Measurements from ENCODE around the gene STK4. TPM values are rescaled to one million over a fixed set of nuclear protein-coding genes. Genes with fewer than 3 reads are reported as not detected.

Gene STK4
- total and polyA plus RNA-seq, 4 experiments from 2014 or later: 151 to 374 (median 312) TPM

GRCh38 chr20:44959638-44960102 is 6.6 kb upstream of the STK4 start:
- POLR2A ChIA-PET (ENCODE audit: partially characterized antibody): interaction anchor here (1.0 to 7.9 kb wide), 8 partner anchors 11 to 136 kb away, joined by 3 to 78 read pairs (median 6); partner anchors contain the start of gene YWHAB
- peak overlapping the region; percentile 94 to 100 (median 98) for H3K4me3 Mint-ChIP-seq
- H3K9me3 Mint-ChIP-seq: no peaks in the 10 kb centered on the region
- peaks cover 34 to 48% (median 36%) of the 10 kb centered on the region in 4 donors for H3K4me1 Mint-ChIP-seq
- intact Hi-C loops (cut with micrococcal nuclease): loop anchor here (2.0 to 10.0 kb wide), 3 partner anchors 19 to 745 kb away; partner anchors contain the start of gene OSER1
- peak overlapping the region; percentile 66 for H3K27ac ChIP-seq (ENCODE audit: low read depth, low read length)
- peak; percentile 42 to 83 (median 44) for DNase-seq
- peak overlapping the region; percentile 54 to 67 for H3K4me3 ChIP-seq (ENCODE audit: low read length in 2 of 2)
- H3K4me1 ChIP-seq (ENCODE audit: insufficient read depth, low read length): peaks cover 32% of the 10 kb centered on the region
- H3K9me3 ChIP-seq (ENCODE audit: control insufficient read depth in 1 of 2, low read length in 2 of 2): no peaks in the 10 kb centered on the region
- H3K36me3 Mint-ChIP-seq: peaks cover 20 to 23% of the 10 kb centered on the region in 2 donors
- H3K27ac Mint-ChIP-seq: peak overlapping the region; percentile 84 to 98 (median 96)
- peaks cover 18% of the 10 kb centered on the region for H3K36me3 ChIP-seq (ENCODE audit: insufficient read depth, low read length)
- no peaks in the 10 kb centered on the region for H3K27me3 Mint-ChIP-seq
- CTCF ChIA-PET (ENCODE audit: partially characterized antibody): interaction anchor here (0.9 to 5.3 kb wide), 14 partner anchors 12 to 136 kb away, joined by 3 to 28 read pairs (median 5); partner anchors contain the start of gene YWHAB
- no peaks in the 10 kb centered on the region for H3K27me3 ChIP-seq (ENCODE audit: insufficient read depth, low read length)

GRCh38 chr20:44960103-44960852 is 6.0 kb upstream of the STK4 start, which contains the start of gene TOMM34:
Gene TOMM34 (minus strand): TSS chr20:44960397. CDS start chr20:44960333, 64 bp downstream.
- ChIA-PET CTCF (ENCODE audit: partially characterized antibody) (interaction anchor here (0.8 to 5.3 kb wide), 16 partner anchors 9 to 136 kb away, joined by 3 to 28 read pairs (median 5); partner anchors contain the start of gene YWHAB), POLR2A (ENCODE audit: partially characterized antibody) (interaction anchor here (0.6 to 7.9 kb wide), 10 partner anchors 11 to 975 kb away, joined by 3 to 78 read pairs (median 5); partner anchors contain the start of gene YWHAB)
- H3K4me1 ChIP-seq (ENCODE audit: insufficient read depth, low read length): peaks cover 34% of the 10 kb centered on the region
- H3K4me3 ChIP-seq (ENCODE audit: low read length in 2 of 2): peak within 1 kb of the TSS; percentile 54 to 67
- peak within 1 kb of the TSS; percentile 94 to 100 (median 98) for H3K4me3 Mint-ChIP-seq
- no peaks in the 10 kb centered on the region for H3K9me3 Mint-ChIP-seq
- H3K4me1 Mint-ChIP-seq: peaks cover 35 to 51% (median 38%) of the 10 kb centered on the region in 4 donors
- no peaks in the 10 kb centered on the region for H3K27me3 Mint-ChIP-seq
- intact Hi-C loops (cut with micrococcal nuclease): loop anchor here (2.0 to 10.0 kb wide), 2 partner anchors 19 to 745 kb away; partner anchors contain the start of gene OSER1
- H3K27ac ChIP-seq (ENCODE audit: low read depth, low read length): peak within 1 kb of the TSS; percentile 66
- H3K9me3 ChIP-seq (ENCODE audit: control insufficient read depth in 1 of 2, low read length in 2 of 2): no peaks in the 10 kb centered on the region
- no peaks in the 10 kb centered on the region for H3K27me3 ChIP-seq (ENCODE audit: insufficient read depth, low read length)
- peaks cover 15 to 17% of the 10 kb centered on the region in 2 donors for H3K36me3 Mint-ChIP-seq
- peak; percentile 89 to 91 (median 90) for DNase-seq
- peak within 1 kb of the TSS; percentile 84 to 99 (median 96) for H3K27ac Mint-ChIP-seq
- H3K36me3 ChIP-seq (ENCODE audit: insufficient read depth, low read length): peaks cover 12% of the 10 kb centered on the region

- Histone ChIP-seq H3K27ac (ENCODE audit: low read depth, low read length) (peak overlapping the region; percentile 66), H3K9me3 (ENCODE audit: control insufficient read depth in 1 of 2, low read length in 2 of 2) (no peaks in the 10 kb centered on the region), H3K27me3 (ENCODE audit: insufficient read depth, low read length) (no peaks in the 10 kb centered on the region), H3K4me1 (ENCODE audit: insufficient read depth, low read length) (peaks cover 42% of the 10 kb centered on the region), H3K4me3 (ENCODE audit: low read length in 2 of 2) (no peak overlapping the region), H3K36me3 (ENCODE audit: insufficient read depth, low read length) (peaks cover 2% of the 10 kb centered on the region)
- Mint-ChIP-seq H3K9me3 (no peaks in the 10 kb centered on the region), H3K27me3 (no peaks in the 10 kb centered on the region), H3K4me1 (peaks cover 39 to 60% (median 45%) of the 10 kb centered on the region in 4 donors), H3K36me3 (peaks cover 7 to 12% of the 10 kb centered on the region in 2 donors), H3K4me3 (peak overlapping the region in 5 of 8 donors; percentile 36 to 100 (median 96)), H3K27ac (peak overlapping the region in 5 of 7 donors; percentile 23 to 99 (median 95))
- intact Hi-C loops (cut with micrococcal nuclease): loop anchor here (2.0 to 10.0 kb wide), 2 partner anchors 18 to 746 kb away; partner anchors contain the start of gene OSER1
- no peak for DNase-seq
- ChIA-PET POLR2A (ENCODE audit: partially characterized antibody) (interaction anchor here (0.6 to 7.9 kb wide), 9 partner anchors 16 to 974 kb away, joined by 3 to 78 read pairs (median 4); partner anchors contain the start of gene YWHAB), CTCF (ENCODE audit: partially characterized antibody) (interaction anchor here (0.8 to 5.3 kb wide), 9 partner anchors 10 to 135 kb away, joined by 3 to 28 read pairs (median 12); no protein-coding TSS in a partner anchor)
Observed at GRCh38 chr20:44961011-44961869, 5.1 kb upstream of the STK4 start.

GRCh38 chr20:44961870-44962267 is 4.4 kb upstream of the STK4 start:
- Histone ChIP-seq H3K4me1 (ENCODE audit: insufficient read depth, low read length) (peaks cover 42% of the 10 kb centered on the region), H3K9me3 (ENCODE audit: control insufficient read depth in 1 of 2, low read length in 2 of 2) (no peaks in the 10 kb centered on the region), H3K4me3 (ENCODE audit: low read length in 2 of 2) (no peak overlapping the region), H3K36me3 (ENCODE audit: insufficient read depth, low read length) (no peaks in the 10 kb centered on the region), H3K27ac (ENCODE audit: low read depth, low read length) (no peak overlapping the region), H3K27me3 (ENCODE audit: insufficient read depth, low read length) (no peaks in the 10 kb centered on the region)
- Mint-ChIP-seq H3K4me3 (peak overlapping the region in 2 of 8 donors; percentile 31 to 52), H3K36me3 (peaks cover 7 to 16% of the 10 kb centered on the region in 2 donors), H3K27ac (peak overlapping the region in 2 of 7 donors; percentile 22 to 73), H3K9me3 (peaks cover 0 to under 1% (median 0%) of the 10 kb centered on the region in 8 donors), H3K27me3 (no peaks in the 10 kb centered on the region), H3K4me1 (peaks cover 35 to 67% (median 44%) of the 10 kb centered on the region in 4 donors)
- intact Hi-C loops (cut with micrococcal nuclease): loop anchor here (2.0 to 10.0 kb wide), 2 partner anchors 17 to 747 kb away; partner anchors contain the start of gene OSER1
- ChIA-PET CTCF (ENCODE audit: partially characterized antibody) (interaction anchor here (1.1 to 7.5 kb wide), 7 partner anchors 10 to 73 kb away, joined by 4 to 63 read pairs (median 12); no protein-coding TSS in a partner anchor), POLR2A (ENCODE audit: partially characterized antibody) (interaction anchor here (1.1 to 7.9 kb wide), 4 partner anchors 16 to 134 kb away, joined by 4 to 78 read pairs (median 10); partner anchors contain the start of gene YWHAB)
- no peak for DNase-seq

GRCh38 chr20:44962483-44962882 is 3.8 kb upstream of the STK4 start:
- intact Hi-C loops (cut with micrococcal nuclease): loop anchor here (10.0 kb wide), 1 partner anchor 748 kb away; the partner anchor contains the start of gene OSER1

More at GRCh38 chr20:44962483-44962882, 3.8 kb upstream of the STK4 start:
- Histone ChIP-seq H3K4me3 (ENCODE audit: low read length in 2 of 2) (no peak overlapping the region), H3K27me3 (ENCODE audit: insufficient read depth, low read length) (no peaks in the 10 kb centered on the region), H3K36me3 (ENCODE audit: insufficient read depth, low read length) (no peaks in the 10 kb centered on the region), H3K27ac (ENCODE audit: low read depth, low read length) (no peak overlapping the region), H3K4me1 (ENCODE audit: insufficient read depth, low read length) (peaks cover 42% of the 10 kb centered on the region), H3K9me3 (ENCODE audit: control insufficient read depth in 1 of 2, low read length in 2 of 2) (no peaks in the 10 kb centered on the region)
- H3K36me3 Mint-ChIP-seq: peaks cover 9 to 21% of the 10 kb centered on the region in 2 donors
- no peaks in the 10 kb centered on the region for H3K27me3 Mint-ChIP-seq
- peaks cover 35 to 71% (median 43%) of the 10 kb centered on the region in 4 donors for H3K4me1 Mint-ChIP-seq
- ChIA-PET POLR2A (ENCODE audit: partially characterized antibody) (interaction anchor here (1.2 to 7.9 kb wide), 3 partner anchors 15 to 133 kb away, joined by 3 to 78 read pairs (median 5); no protein-coding TSS in a partner anchor), CTCF (ENCODE audit: partially characterized antibody) (interaction anchor here (1.0 to 7.5 kb wide), 7 partner anchors 9 to 130 kb away, joined by 3 to 63 read pairs (median 6); no protein-coding TSS in a partner anchor)
- DNase-seq: no peak
- H3K27ac Mint-ChIP-seq: no peak overlapping the region
- peaks cover 0 to 2% (median 0%) of the 10 kb centered on the region in 8 donors for H3K9me3 Mint-ChIP-seq
- H3K4me3 Mint-ChIP-seq: peak overlapping the region in 3 of 8 donors; percentile 14 to 39 (median 25)

Data from CD4-positive, alpha-beta memory T cell (primary cell).